ENCODE data around the gene COA8. TPM values are rescaled to one million over a fixed set of nuclear protein-coding genes. Genes with fewer than 3 reads are reported as not detected.

Gene COA8
- total RNA-seq, 1 donor from 2014 or later = 25.9 TPM

DNA sequence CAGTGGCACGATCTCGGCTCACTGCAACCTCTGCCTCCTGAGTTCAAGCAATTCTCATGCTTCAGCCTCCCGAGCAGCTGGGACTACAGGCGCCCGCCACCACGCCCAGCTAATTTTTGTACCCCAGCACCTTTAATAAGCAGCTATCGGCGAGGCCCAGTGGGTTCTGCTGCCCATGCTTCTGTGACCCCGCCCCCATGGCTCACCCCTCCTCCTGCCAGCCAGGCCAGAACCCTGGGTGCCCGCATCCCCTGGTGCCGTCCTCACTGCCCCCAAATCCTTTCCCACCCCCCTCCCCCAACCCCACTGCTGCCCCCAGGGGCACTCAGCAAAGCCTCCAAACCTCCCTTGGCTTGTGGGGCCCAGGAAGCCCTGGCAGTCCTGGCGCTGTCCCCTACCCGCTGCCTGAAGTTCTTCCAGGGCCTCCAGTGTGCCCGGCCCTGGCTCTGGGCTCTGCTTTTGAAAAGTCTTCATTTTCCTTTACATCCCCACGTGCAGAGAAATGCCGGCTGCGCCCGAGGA lies 14.8 kb upstream of the COA8 start:
- intact Hi-C loops (cut with micrococcal nuclease) = no loop called here

DNA sequence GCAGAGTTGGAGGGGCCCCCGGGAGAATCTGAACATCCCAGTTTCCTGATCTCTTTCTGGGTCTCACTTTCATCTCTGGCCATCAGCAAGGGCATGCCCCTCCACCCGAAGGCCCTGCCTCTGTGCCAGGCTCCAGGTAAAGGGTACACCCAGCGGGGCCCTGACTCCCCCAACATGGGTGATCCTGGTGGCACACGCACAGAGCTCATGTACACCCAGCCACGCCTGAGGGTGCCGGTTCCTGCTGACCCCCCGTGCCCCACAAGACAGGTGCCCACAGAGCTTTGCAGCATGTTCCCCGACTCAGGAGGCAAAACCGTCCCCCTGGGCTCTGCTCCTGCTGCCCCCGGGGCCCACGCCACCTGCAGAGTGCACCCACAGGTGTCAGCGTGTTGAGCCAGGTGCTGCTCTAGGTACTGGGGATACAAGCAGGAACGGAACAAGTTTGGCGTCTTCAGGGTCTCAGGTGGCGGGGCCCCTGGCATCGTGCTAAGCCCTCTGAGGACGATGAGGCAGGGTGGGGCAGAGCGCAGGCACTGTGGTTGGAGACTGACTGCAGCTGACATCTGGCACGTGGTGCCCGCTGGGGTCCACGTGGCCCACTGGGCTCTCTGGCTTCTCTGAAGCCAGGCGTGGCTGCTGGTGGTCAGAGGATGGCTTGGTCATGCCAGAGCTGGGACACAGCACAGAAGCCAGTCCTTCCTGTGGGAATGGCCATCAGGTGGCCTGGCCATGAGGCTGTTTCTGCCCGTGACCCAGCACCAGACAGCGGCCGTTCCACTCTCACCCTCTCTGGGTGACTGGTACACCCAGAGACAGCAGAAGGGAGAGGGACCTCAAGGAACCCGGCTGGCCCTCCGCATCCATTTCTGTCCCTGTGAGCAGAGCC lies 14.1 kb upstream of the COA8 start:
- intact Hi-C loops (cut with micrococcal nuclease) = no loop called here

DNA sequence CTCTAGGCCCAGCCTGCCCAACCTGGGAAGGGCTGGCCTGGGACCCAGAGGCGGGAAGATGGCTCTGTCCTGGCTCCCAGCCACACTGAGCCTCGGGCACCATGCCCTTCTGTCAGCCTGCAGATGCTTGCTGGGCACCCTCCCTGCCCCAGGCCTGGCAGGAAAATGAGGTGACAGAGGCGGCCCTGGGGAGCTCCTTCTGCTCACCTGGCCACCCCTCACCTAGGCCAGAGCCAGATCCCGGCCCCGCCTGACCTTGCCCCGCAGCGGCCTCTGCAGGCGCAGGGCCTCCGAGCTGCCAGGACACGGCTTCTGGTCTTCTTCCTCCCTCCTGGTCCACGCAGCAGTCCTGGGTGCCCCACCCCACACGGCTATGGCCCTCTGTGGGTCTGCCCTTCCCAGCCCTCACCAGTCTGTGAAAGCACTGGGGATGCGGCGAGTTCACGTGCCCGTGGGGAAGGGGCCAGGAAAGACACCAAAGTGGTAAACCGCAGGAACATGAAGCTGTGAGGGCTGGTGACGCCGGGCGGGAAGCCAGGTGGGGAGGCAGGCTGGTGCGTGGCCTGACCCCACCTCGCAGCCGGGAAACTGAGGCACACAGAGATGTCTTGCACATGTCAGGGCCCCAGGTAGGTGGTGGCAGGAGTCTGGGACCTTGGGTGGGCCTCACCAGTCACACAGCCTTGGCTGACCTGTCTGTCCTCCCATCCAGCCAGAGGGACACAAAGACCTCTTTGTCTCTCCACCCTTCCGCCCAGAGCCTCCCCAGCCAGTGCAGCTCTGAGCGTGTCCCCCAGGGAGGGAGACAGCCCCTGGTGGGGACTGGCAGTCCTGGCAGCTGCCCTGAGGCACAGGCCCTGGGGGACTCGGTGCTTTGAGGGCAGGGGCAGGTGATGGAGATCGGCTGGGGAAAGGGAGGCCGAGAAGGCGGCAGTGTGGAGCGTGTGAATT lies 13.1 kb upstream of the COA8 start:
- intact Hi-C loops (cut with micrococcal nuclease) = no loop called here

DNA sequence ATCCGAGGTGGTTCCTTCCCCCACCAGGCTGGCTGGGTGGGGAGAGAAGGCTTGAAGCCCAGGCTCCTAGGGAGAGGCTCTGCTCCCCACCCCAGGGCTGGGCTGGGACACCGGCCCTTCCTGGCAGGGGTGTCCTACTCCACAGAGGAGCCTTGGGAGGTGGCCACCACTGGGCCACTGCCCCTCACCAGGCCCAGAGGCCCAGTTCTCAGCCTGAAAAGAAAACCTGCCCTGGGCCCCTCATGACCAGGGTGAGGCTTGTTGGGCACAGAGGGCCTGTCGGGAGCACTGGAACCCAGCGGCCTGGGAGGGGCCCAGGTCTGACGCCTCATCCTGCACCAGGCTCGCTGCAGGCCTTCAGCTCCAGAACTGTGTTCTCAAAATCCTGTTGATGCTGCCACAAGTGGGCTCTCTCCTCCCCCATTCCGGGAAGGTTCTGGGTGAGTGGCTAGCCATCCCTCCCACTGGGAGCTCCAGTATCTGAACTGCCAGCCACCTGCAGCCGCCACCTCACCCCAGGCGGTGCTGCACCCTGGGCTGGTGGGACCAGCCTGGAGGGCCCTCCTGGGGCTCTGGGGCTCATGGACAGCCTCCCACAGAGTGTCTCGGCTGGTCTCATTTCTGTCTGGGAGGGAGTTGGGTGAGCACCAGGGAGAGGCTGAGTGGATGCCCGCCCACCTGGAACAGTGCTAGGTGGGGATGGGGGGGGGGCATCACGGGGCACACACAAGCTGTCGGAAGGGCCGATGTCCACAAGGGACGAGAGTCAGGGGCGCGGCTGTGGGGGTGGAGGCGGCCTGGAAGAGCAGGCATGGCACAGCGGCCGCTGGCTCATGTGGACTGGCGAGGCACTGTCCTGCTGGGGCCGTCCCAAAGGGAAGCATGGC lies 12.1 kb upstream of the COA8 start:
- intact Hi-C loops (cut with micrococcal nuclease) = no loop called here

DNA sequence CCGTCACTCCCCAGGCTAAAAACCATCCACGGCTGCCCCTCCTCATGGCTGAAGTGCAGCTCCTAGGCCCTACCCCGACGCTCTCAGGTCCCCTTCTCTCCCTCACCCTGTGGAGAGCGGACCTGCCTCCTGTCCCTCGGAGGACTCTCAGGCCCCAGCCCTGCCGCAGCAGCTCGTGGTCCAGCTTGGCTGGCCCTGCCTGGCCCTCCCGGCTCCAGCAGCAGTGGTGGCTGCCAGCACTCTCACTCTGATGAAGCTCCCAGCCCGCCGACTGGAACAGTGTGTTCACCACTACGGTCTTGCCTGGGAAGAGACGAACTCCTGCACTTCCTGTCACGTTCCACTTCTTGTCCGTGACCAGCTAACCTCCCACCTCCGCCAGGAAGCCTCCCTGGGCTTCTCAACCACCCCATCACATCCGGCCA lies 11.4 kb upstream of the COA8 start:
- intact Hi-C loops (cut with micrococcal nuclease) = no loop called here

DNA sequence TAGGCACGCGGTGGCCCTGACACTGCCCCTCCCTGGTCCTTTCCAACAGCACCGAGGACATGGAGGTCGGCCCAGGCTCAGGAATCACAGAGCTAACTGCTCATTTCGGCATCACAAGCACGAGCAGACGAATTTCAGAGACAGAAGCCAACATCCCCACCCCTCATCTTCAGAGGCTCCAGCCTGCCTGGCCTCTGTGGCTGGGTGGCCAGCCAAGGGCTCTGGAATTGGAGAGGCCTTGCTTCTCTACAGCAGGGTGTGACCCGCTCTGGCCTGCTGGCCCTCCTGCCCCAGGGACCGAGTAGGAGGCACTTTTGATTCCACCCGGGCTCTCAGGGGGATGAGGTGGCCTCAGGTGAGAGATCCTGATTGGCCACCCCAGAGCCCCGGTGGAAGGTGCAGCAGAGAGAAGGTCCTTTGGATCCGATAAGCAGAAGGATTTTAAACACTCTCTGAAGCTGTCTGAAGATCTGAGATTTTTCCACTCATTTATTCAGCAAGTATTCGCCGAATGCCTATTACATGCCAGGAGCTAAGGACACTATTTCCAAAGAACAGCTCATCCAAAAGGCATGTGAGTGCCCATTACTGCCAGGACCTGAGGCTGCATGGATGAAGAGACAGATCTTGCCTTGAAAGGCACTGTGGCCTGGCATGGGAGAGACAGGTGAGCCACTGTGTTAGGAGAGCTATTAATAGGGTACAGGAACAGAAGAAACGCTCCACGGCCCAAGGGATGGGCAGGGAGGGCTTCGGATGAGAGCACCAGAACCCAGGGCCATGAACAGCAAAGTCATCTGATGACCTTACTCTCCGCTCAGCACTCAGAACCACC lies 10.5 kb upstream of the COA8 start:
- intact Hi-C loops (cut with micrococcal nuclease) = no loop called here

DNA sequence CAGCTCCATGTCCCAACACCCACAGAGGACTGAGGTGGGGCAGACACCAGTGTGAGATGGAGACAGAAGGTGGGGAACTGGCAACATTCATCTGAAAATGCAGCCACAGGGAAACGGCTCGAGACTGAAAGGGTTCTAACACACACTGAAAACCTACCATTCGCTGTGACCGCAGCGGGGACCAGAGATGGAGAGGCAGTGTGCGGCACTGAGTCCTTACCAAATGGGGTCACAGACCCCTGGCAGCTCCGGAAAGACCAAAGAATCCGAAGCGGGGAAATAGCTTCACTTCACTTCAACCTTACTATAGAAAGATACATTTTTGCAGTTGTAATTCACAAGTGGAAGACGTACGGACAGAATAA lies 9.9 kb upstream of the COA8 start:
- intact Hi-C loops (cut with micrococcal nuclease) = no loop called here

DNA sequence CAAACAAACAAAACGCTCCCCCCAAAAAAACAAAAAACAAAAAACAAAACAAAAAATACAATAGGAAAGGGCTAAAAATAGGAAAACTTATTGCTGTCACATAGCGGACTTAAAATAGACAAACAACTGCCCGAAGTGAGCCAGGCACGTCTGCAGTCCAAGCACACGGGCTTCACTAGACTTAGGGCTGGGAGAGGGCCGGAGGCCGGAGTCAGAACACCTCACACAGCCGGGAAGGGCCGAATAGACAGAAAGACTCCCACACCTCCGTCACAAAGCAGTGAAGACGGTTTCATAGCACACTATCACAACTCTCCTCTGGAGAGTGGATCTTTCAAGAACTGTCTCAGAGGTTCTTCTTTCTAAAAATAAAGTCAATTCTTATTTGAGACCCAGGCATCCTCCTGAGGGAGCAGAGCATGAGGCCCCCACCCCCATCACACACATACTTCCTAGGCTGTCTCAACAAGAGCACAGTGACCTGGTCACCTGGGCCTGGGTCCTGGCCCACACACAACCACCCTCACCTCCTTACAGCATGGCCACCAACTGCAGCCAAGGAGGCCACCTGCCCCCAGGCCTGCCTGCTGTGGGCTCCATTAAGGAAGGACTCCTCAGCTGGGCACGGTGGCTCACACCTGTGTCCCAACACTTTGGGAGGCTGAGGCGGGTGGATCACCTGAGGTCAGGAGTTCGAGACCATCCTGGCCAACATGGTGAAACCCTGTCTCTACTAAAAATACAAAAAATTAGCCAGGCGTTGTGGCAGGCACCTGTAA lies 7.0 kb upstream of the COA8 start:
- intact Hi-C loops (cut with micrococcal nuclease) = no loop called here

DNA sequence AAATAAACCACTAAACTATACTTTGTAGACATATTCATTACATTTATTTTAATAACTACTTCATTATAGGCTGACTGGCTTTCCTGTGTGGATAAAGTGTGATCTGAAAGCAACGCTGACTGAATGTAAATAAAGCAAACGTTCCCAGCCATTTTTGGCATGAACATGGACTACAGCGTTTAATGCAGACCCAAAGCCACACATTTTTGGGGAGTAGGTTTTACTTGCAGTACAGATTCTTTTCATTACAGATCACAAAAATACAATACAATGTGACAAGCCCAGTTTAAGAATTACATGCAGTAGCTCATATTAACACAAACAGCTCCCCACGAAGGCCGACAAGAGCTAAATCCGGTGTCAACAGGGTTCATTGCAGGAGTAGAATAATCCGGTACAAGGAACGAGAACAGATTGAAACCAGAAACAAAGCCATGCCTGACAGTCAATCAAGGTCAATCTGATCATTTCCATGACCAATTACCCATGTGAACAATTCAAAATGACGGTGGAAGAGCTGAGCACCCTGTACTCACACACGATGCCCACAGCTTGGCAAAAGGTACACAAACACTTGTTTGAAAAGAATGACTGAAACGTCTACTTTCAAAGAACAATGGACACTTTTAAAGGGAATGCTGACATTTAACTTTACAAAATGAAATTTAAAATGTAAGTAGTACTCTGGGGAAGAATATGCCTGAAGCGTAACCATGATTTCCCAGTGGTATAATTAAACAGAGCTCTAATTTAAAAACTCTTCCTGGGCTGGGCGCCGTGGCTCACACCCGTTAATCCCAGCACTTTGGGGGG lies 5.6 kb upstream of the COA8 start:
- intact Hi-C loops (cut with micrococcal nuclease) = no loop called here

DNA sequence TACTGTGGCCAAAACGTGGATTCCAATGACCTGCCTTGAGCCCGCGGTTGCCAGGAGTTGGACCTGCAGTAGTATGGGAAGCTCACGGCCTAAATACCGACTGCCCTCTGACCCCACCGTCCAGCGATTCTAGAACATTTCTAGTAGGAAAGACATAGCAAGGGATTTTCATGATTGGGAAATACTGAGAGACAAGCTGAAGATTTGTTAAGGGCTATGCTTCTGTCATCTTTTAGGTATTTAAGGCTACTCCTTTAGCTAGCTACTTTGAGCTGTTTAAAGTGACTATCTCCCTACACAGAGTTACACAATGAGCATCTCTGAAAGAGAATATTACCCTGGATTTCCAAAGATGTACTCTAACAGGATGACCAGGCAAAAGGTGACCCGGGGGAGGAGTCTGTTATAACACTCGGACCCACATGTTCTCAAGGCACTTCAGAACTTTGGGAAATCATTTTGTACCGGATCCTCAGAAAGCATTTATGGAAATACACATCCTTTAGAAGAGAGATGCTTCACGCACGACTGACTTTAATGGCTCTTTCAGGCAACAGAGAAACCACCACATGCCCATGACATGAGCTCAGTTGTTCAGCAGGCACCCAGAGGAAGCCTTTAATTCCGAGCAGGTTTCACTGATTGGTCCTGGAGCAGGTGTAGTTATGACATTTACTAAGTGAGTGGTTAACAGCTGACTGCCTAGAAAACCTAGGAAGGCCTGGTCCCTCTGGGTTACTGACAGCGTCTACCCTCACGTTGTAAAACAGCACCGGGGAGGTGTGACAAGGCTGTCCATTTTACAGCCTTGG lies 4.5 kb upstream of the COA8 start:
- intact Hi-C loops (cut with micrococcal nuclease) = no loop called here

DNA sequence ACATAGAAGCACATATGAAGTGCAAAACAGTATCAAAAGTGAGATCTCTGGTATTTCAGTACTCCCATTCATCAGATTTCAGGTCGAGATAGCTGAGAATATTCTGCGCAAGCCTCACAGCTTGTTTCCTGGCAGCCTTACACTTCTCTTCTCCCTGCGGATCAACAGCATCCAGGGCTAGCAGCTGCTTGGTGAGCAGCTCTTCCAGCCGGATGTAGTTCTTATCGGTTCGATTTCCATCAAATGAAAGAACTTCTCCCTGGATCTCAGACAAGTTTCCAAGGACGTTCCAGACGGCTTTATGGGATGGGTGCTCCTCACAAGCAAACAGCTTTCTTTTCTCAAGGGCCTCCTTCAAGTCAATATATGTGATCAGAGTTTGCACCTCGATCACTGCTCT lies 3.0 kb upstream of the COA8 start:
- intact Hi-C loops (cut with micrococcal nuclease) = loop anchor here (5.0 kb wide), 1 partner anchor 68 kb away; the partner anchor contains the start of gene KLC1

DNA sequence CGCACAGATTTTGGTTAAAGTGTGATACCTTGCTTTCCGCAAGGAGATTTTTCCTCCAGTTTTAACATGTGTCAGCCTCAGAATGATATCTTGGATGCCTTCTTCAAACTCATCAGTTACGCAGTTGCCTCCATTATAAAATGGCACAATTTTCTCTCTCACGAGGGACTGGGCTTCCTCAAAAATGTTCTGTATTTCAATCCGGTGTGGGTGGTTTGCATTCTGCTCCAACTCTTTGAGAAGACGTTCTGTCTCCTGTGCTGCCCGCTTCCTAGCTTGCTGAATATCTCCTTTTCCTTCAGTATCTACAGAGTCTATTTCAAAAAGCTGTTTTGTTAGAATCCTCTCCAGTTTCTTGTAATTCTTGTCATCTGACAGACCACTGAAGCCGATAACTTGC lies 2.1 kb upstream of the COA8 start:
- intact Hi-C loops (cut with micrococcal nuclease) = loop anchor here (5.0 kb wide), 1 partner anchor 67 kb away; the partner anchor contains the start of gene KLC1

DNA sequence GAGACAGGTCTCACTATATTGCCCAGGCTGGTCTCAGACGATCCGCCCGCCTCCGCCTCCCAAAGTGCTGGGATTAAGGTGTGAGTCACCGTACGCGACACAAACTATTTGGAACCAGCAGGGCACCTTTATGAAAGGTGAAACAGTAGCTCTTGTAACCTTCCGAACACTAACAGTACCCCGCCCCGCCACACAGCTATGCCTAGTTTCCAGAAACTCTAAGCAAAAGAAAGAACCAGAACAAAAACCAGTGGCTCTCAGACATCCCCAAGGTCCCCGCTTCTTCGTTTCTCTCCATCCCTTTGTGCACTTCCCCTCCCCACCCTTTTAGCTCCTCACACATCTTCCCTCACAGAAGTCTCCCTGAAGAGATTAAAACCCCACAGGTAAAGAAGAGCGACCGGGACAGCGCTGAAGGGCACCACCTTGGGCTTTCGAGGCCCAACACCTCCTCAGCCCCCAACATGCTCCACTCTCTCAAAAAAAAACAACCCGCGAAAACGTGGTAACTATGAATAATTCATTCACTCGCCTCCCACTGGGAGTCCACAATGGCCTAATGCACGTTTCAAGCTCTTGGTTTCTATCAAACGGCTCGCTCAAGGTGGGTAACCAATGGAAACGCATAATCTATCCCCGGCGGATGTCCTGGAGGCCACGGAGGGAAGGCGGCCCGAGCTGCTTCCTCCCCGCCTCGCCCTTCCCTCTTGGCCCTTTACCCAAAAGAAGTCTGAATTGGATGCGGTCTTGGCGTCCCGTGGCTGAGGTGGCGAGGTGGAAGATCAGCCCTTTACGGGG lies 1.2 kb upstream of the COA8 start:
- intact Hi-C loops (cut with micrococcal nuclease) = loop anchor here (2.0 to 5.0 kb wide), 3 partner anchors 33 to 153 kb away; partner anchors contain the start of genes KLC1, TRMT61A, XRCC3 and ZFYVE21

DNA sequence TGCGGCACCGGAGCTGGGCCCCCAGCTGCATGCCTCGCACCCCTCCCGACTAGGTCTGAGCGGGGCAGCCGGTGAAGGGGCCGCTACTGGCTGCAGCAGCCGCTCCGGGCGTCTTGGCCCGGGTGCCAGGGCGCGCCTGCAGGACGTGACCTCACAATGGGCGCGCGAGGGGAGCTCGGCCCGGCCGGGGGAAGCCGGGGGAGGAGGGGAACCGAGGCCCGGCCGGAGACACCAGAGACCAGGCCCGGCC lies 656 bp upstream of the COA8 start:
- intact Hi-C loops (cut with micrococcal nuclease) = loop anchor here (2.0 to 5.0 kb wide), 3 partner anchors 33 to 153 kb away; partner anchors contain the start of genes KLC1, TRMT61A, XRCC3 and ZFYVE21

DNA sequence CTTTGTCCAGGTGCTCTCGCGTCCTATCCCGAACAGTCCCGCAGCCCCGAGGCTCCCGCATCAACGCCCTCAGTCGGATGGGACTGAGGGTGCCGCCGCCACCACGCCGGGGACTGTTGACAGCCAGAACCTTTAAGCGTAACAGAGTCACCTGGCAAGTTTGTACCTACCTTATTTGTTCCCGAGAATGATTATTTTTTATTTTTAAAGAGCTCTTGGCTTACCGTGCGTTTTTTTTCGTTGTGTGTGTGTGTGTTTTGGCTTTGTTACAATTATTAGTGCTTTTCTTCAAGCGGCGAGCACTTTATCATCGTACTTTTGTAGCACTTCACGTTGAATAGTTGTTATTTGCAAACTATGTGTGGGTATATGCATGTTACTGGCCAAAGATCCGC lies 463 bp downstream of the COA8 start:
- intact Hi-C loops (cut with micrococcal nuclease) = loop anchor here (2.0 to 5.0 kb wide), 3 partner anchors 34 to 152 kb away; partner anchors contain the start of genes KLC1, TRMT61A, XRCC3 and ZFYVE21

DNA sequence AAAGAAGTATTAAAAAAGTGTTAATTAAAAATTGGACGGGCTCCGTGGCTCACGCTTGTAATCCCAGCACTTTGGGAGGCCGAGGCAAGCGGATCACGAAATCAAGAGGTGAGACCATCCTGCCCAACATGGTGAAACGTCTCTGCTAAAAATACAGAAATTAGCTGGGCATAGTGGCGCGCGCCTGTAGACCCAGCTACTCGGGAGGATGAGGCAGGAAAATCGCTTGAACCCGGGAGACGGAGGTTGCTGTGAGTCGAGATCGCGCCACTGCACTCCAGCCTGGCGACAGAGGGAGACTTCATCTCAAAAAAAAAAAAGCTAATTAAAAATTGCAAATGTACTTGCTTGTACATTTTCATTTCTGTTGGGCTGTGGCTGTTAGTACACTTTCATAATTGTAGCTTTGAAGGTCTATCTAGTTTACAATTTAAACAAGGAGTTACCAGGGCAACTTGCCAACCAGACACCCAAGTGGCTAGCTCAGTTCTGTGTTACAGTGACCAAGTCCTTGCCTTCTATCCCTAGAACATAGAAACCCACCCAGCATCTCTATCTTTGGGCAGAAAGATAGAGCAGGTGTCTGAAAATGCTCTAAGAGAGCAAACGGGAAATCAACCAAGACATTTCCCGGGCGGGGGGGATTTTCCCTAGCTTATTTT lies 1.2 kb downstream of the COA8 start:
- intact Hi-C loops (cut with micrococcal nuclease) = loop anchor here (2.0 to 5.0 kb wide), 3 partner anchors 35 to 151 kb away; partner anchors contain the start of genes KLC1, TRMT61A, XRCC3 and ZFYVE21
